ENCODE results near the gene SLIT1. TPM values are rescaled to one million over a fixed set of nuclear protein-coding genes. Genes with fewer than 3 reads are reported as not detected.

SLIT1 gene
- total RNA-seq, 2 donors from 2014 or later = 0.78 to 0.99 TPM

- TF ChIP-seq, protein P1, sequence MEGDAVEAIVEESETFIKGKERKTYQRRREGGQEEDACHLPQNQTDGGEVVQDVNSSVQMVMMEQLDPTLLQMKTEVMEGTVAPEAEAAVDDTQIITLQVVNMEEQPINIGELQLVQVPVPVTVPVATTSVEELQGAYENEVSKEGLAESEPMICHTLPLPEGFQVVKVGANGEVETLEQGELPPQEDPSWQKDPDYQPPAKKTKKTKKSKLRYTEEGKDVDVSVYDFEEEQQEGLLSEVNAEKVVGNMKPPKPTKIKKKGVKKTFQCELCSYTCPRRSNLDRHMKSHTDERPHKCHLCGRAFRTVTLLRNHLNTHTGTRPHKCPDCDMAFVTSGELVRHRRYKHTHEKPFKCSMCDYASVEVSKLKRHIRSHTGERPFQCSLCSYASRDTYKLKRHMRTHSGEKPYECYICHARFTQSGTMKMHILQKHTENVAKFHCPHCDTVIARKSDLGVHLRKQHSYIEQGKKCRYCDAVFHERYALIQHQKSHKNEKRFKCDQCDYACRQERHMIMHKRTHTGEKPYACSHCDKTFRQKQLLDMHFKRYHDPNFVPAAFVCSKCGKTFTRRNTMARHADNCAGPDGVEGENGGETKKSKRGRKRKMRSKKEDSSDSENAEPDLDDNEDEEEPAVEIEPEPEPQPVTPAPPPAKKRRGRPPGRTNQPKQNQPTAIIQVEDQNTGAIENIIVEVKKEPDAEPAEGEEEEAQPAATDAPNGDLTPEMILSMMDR (IDR thresholded peaks at IDR 0.05) = no peak
- no peak for TF ChIP-seq POLR2A (IDR thresholded peaks at IDR 0.05)
- Histone ChIP-seq H3K4me3 (no peak overlapping the region), H3K9me3 (no peaks in the 10 kb centered on the region), H3K27ac (no peak overlapping the region), H3K36me3 (replicated peaks in 1 of 2; ENCODE audit: insufficient read depth in 1 of 2, low read depth in 2 of 2) (no peaks in the 10 kb centered on the region), H3K27me3 (no peaks in the 10 kb centered on the region), H3K4me1 (no peaks in the 10 kb centered on the region)
- ATAC-seq = no peak
- WGBS, 2 donors = 60 to 61% methylated on average over 6 to 11 of the region's 11 CpGs
- intact Hi-C loops (cut with DNase I) = no loop called here
- peak in 1 of 4 donors; percentile 11 for DNase-seq
Measured at GRCh38 chr10:97134110-97134509, 51.6 kb downstream of the SLIT1 start.

DNA sequence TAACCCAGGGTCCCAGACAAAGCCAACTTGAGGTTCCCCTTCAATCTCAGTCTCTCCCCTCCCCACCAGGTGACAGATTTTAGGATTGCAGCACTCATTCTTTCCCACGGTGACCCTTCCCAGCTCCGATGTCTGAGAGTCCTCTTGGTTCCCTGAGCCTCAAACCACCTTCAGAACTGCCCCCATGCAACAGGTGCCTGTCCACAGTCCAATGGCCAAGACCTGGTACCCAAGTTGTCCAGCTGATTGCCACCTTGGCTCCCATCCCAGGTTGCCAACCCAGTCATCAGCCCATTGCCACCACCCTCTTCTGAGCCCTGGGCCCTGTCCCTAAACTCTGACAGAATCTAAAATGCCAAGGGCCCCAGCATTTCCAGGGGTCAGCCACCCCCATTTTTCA is 53.5 kb downstream of the SLIT1 start:
- TF ChIP-seq POLR2A (IDR thresholded peaks at IDR 0.05) = no peak
- TF ChIP-seq, protein P1 (IDR thresholded peaks at IDR 0.05) = no peak

DNA sequence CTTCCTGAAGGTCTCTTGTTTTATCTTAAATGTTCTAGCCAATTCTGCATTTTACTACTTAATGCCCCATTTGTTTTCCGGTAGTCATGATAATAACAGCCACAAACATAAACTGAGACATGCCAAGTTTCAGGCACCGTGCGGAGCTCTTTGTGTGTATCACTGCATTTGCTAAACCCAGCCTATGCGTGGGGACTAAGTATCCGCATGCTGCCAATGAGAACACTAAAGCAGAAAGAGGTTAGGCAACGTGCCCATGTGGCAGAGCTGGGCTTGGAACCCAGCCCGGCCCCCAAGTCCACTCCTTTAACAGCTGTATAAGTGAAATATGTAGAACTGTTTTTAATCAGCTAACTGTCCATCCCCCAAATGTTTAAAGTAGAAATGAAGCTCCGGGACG is 54.1 kb downstream of the SLIT1 start:
- DNase-seq (no peak), ATAC-seq (no peak)
- H3K36me3 ChIP-seq (replicated peaks in 1 of 2; ENCODE audit: insufficient read depth in 1 of 2, low read depth in 2 of 2) = no peaks in the 10 kb centered on the region
- WGBS, 2 donors = 74 to 83% methylated on average over 9 of the region's 9 CpGs
- H3K27me3 ChIP-seq = no peaks in the 10 kb centered on the region
- H3K4me1 ChIP-seq = no peaks in the 10 kb centered on the region
- TF ChIP-seq, protein P1 (IDR thresholded peaks at IDR 0.05) = no peak
- no peak for TF ChIP-seq POLR2A (IDR thresholded peaks at IDR 0.05)
- H3K9me3 ChIP-seq = no peaks in the 10 kb centered on the region
- H3K4me3 ChIP-seq = no peak overlapping the region
- H3K27ac ChIP-seq = no peak overlapping the region
- intact Hi-C loops (cut with DNase I) = no loop called here

More for the DNA sequence above, 53.5 kb downstream of the SLIT1 start:
- DNase-seq (no peak), ATAC-seq (no peak)
- Histone ChIP-seq H3K27ac (no peak overlapping the region), H3K27me3 (no peaks in the 10 kb centered on the region), H3K4me3 (no peak overlapping the region), H3K9me3 (no peaks in the 10 kb centered on the region), H3K4me1 (no peaks in the 10 kb centered on the region), H3K36me3 (replicated peaks in 1 of 2; ENCODE audit: insufficient read depth in 1 of 2, low read depth in 2 of 2) (no peaks in the 10 kb centered on the region)
- WGBS, 2 donors = 69 to 85% methylated on average over 2 of the region's 2 CpGs
- intact Hi-C loops (cut with DNase I) = no loop called here

GRCh38 chr10:97131181-97131628 is 54.6 kb downstream of the SLIT1 start:
- Histone ChIP-seq H3K4me3 (no peak overlapping the region), H3K27me3 (no peaks in the 10 kb centered on the region), H3K36me3 (replicated peaks in 1 of 2; ENCODE audit: insufficient read depth in 1 of 2, low read depth in 2 of 2) (no peaks in the 10 kb centered on the region), H3K27ac (no peak overlapping the region), H3K9me3 (no peaks in the 10 kb centered on the region), H3K4me1 (no peaks in the 10 kb centered on the region)
- 68 to 69% methylated on average over 5 to 8 of the region's 8 CpGs for WGBS, 2 donors
- intact Hi-C loops (cut with DNase I) = no loop called here
- DNase-seq (no peak), ATAC-seq (no peak)
- TF ChIP-seq, protein P1 (IDR thresholded peaks at IDR 0.05) = no peak
- TF ChIP-seq POLR2A (IDR thresholded peaks at IDR 0.05) = no peak

DNA sequence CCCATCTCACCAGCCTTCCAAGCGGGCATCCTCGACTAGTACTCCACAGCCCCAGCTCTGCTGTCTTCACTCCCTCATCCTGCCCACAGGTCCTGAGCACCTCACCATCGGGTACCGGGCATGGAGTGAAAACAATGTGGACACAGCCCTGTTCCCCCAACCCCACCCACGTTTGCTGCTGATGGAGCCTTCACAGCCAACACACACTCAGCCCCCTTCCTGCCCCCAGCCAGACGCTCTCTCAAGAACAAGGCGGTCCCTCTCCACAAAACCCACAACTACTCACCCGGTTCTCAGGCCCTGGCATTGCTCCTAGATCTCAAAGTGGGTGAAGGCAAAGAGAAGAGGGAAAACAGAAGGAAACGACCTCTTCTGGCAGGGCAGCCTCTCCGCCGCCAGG is 56.1 kb downstream of the SLIT1 start:
- no peak for DNase-seq
- ATAC-seq = no peak
- intact Hi-C loops (cut with DNase I) = no loop called here

More for the DNA sequence above, 56.1 kb downstream of the SLIT1 start:
- 52 to 54% methylated on average over 11 of the region's 11 CpGs for WGBS, 2 donors
- no peaks in the 10 kb centered on the region for H3K27me3 ChIP-seq
- no peaks in the 10 kb centered on the region for H3K4me1 ChIP-seq
- H3K27ac ChIP-seq = no peak overlapping the region
- no peaks in the 10 kb centered on the region for H3K9me3 ChIP-seq
- TF ChIP-seq, protein P1 (IDR thresholded peaks at IDR 0.05) = no peak
- TF ChIP-seq POLR2A (IDR thresholded peaks at IDR 0.05) = no peak
- H3K4me3 ChIP-seq = no peak overlapping the region
- no peaks in the 10 kb centered on the region for H3K36me3 ChIP-seq (replicated peaks in 1 of 2; ENCODE audit: insufficient read depth in 1 of 2, low read depth in 2 of 2)

All from body of pancreas (tissue), 4 donors.